Parathyroid adenoma (tissue), 2 donors: Measurements from ENCODE around the gene ZNF304.

Experiments
- H2AFZ ChIP-seq: fragments of 300-600 bp; sonication (generic); one replicate; pipeline ENCODE4 v1.7.0; 2017; ENCODE audit warnings: antibody characterized with exemption, mild to moderate bottlenecking
- H3K27ac ChIP-seq: fragments of 300-600 bp; sonication (generic); one replicate; pipeline ENCODE4 v1.7.0; 2017
- H3K27me3 ChIP-seq: fragments of 300-600 bp; sonication (generic); one replicate; pipeline ENCODE4 v1.7.0; 2017; ENCODE audit warnings: low read length; ENCODE audit not compliant: control insufficient read depth, insufficient read depth
- H3K36me3 ChIP-seq: fragments of 300-600 bp; sonication (generic); one replicate; pipeline ENCODE4 v1.7.0; 2017; ENCODE audit warnings: low read length; ENCODE audit not compliant: control insufficient read depth, insufficient read depth
- H3K4me1 ChIP-seq: fragments of 300-600 bp; sonication (generic); one replicate; pipeline ENCODE4 v1.7.0; 2017; ENCODE audit warnings: control low read depth
- H3K4me2 ChIP-seq: fragments of 300-600 bp; sonication (generic); one replicate; pipeline ENCODE4 v1.7.0; 2017; ENCODE audit warnings: low read length
- H3K4me3 ChIP-seq: fragments of 300-600 bp; sonication (generic); one replicate; pipeline ENCODE4 v1.7.0; 2017; ENCODE audit warnings: low read depth, low read length
- H3K79me2 ChIP-seq: fragments of 300-600 bp; sonication (generic); one replicate; pipeline ENCODE4 v1.7.0; 2017; ENCODE audit warnings: control low read depth
- H3K9ac ChIP-seq: fragments of 300-600 bp; sonication (generic); one replicate; pipeline ENCODE4 v1.7.0; 2017; ENCODE audit warnings: mild to moderate bottlenecking
- H3K9me3 ChIP-seq: fragments of 300-600 bp; sonication (generic); one replicate; pipeline ENCODE4 v1.7.0; 2017; ENCODE audit warnings: low read length; ENCODE audit not compliant: control insufficient read depth
- CTCF ChIP-seq: fragments of 300-600 bp; sonication (generic); IDR thresholded peaks from one replicate; pipeline ENCODE4 v1.7.0; 2017; ENCODE audit warnings: antibody characterized with exemption, mild to moderate bottlenecking
- donor health status: primary hyperparathyroidism.

Gene ZNF304

GRCh38 chr19:57351867-57352266, 796 bp downstream of the ZNF304 start:
- peak overlapping the region; percentile 90 for H3K4me3 ChIP-seq
- peak overlapping the region; percentile 87 for H2AFZ ChIP-seq
- no peaks in the 10 kb centered on the region for H3K36me3 ChIP-seq
- no peaks in the 10 kb centered on the region for H3K27me3 ChIP-seq
- no peaks in the 10 kb centered on the region for H3K9me3 ChIP-seq
- peak overlapping the region; percentile 28 for H3K9ac ChIP-seq
- H3K4me2 ChIP-seq, result peak overlapping the region; percentile 74
- peaks cover 24% of the 10 kb centered on the region for H3K79me2 ChIP-seq
- H3K27ac ChIP-seq, result peak overlapping the region; percentile 61
- peaks cover 4% of the 10 kb centered on the region for H3K4me1 ChIP-seq
- TF ChIP-seq CTCF, result no peak

DNA sequence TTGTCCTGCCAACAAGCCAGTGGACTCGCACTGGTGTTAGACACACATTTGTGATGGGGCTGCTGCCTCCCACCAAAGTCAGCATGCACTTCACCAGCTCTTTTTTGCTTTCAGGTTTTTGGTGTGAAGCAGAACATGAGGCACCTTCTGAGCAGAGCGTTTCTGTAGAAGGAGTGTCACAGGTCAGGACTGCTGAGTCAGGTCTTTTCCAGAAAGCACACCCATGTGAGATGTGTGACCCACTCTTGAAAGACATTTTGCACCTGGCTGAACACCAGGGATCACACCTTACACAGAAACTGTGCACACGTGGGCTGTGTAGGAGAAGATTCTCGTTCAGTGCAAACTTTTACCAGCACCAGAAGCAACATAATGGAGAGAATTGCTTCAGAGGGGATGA, 4.8 kb downstream of the ZNF304 start:
- Histone ChIP-seq H3K79me2 (peaks cover 23% of the 10 kb centered on the region), H3K4me1 (peaks cover 4% of the 10 kb centered on the region), H3K36me3 (no peaks in the 10 kb centered on the region), H3K4me3 (no peak overlapping the region), H3K27ac (no peak overlapping the region), H3K9me3 (no peaks in the 10 kb centered on the region), H3K9ac (no peak overlapping the region), H3K4me2 (no peak overlapping the region), H3K27me3 (no peaks in the 10 kb centered on the region), H2AFZ (no peak overlapping the region)
- TF ChIP-seq CTCF, result no peak

DNA sequence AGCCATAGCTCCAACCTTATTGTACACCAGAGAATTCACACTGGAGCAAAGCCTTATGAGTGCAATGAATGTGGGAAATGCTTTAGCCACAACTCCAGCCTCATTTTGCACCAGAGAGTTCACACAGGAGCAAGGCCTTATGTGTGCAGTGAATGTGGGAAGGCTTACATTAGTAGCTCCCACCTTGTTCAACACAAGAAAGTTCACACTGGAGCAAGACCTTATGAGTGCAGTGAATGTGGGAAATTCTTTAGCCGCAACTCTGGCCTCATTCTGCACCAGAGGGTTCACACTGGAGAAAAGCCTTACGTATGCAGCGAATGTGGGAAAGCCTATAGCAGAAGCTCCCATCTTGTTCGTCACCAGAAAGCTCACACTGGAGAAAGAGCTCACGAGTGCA, 6.3 kb downstream of the ZNF304 start:
- Histone ChIP-seq H3K9ac (no peak overlapping the region), H3K9me3 (no peaks in the 10 kb centered on the region), H3K4me3 (no peak overlapping the region), H2AFZ (no peak overlapping the region), H3K27me3 (no peaks in the 10 kb centered on the region), H3K27ac (no peak overlapping the region), H3K79me2 (peaks cover 11% of the 10 kb centered on the region), H3K36me3 (no peaks in the 10 kb centered on the region), H3K4me2 (no peak overlapping the region), H3K4me1 (peaks cover 5% of the 10 kb centered on the region)
- no peak for TF ChIP-seq CTCF

DNA sequence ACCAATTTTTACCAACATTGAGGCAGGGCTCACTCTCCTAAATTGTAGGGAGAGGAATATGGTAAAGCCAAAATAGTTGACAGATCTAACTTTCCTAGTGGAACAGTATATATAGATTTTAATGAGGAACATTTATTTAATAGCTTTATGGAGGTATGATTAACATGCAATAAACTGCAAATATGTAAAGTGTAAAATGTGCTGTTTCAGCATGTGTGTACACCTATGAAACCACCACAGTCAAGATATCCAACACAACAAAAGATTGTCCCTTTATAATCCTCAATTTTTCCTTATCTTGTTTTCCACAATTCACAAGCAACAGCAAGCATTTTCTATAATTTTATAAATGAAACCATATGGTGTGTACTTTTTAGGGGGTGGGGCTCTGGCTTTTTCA, 8.2 kb downstream of the ZNF304 start:
- Histone ChIP-seq H3K27me3 (no peaks in the 10 kb centered on the region), H3K36me3 (no peaks in the 10 kb centered on the region), H3K9me3 (no peaks in the 10 kb centered on the region), H3K79me2 (peaks cover 11% of the 10 kb centered on the region), H3K4me1 (peaks cover 6% of the 10 kb centered on the region), H3K9ac (no peak overlapping the region), H3K4me2 (no peak overlapping the region), H3K4me3 (no peak overlapping the region), H3K27ac (no peak overlapping the region), H2AFZ (no peak overlapping the region)
- no peak for TF ChIP-seq CTCF

- no peak for TF ChIP-seq CTCF
- H3K27me3 ChIP-seq, result no peaks in the 10 kb centered on the region
- peak overlapping the region; percentile 87 for H3K27ac ChIP-seq
- H3K9ac ChIP-seq, result no peak overlapping the region
- H2AFZ ChIP-seq, result peak overlapping the region; percentile 88
- H3K4me2 ChIP-seq, result peak overlapping the region; percentile 83
- peaks cover 11% of the 10 kb centered on the region for H3K79me2 ChIP-seq
- H3K4me3 ChIP-seq, result peak overlapping the region; percentile 68
- no peaks in the 10 kb centered on the region for H3K9me3 ChIP-seq
- no peaks in the 10 kb centered on the region for H3K36me3 ChIP-seq
- peaks cover 6% of the 10 kb centered on the region for H3K4me1 ChIP-seq
Measured at GRCh38 chr19:57362419-57362818, 11.3 kb downstream of the ZNF304 start.
